ENCODE data around the gene ARHGAP28.

Gene ARHGAP28

DNA sequence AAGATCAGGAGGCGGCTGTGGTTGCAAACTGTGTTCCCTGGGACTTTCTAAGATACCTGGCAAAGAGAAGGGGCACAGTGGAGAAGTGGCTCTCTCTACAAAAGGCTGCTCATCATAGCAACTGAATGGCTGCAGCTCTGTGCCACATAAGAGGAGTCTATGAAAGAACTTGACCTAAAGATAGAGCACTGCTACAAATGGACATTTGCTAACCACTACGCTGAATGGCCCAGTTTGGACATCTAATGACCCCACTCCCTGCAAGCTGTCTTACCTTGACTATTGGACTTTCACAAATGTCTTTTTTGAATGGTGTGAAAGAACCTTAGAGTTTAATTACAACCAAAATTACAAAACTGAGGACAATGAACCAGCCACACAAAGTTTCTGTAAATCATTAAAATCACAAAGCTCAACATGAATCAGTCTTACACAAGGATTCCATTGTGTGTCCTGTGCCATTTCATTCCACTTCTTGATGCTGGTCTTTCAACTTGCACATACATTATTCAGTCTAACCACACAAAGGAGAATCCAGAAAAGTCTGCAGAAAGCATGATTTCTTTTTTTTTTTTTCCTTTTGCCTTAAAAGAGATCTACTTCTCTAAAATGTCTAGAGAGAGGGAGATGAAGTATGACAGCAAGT lies 234.1 kb downstream of the ARHGAP28 start:
- no peak for DNase-seq (ENCODE audit: low read depth)
- TF ChIP-seq, protein P1, sequence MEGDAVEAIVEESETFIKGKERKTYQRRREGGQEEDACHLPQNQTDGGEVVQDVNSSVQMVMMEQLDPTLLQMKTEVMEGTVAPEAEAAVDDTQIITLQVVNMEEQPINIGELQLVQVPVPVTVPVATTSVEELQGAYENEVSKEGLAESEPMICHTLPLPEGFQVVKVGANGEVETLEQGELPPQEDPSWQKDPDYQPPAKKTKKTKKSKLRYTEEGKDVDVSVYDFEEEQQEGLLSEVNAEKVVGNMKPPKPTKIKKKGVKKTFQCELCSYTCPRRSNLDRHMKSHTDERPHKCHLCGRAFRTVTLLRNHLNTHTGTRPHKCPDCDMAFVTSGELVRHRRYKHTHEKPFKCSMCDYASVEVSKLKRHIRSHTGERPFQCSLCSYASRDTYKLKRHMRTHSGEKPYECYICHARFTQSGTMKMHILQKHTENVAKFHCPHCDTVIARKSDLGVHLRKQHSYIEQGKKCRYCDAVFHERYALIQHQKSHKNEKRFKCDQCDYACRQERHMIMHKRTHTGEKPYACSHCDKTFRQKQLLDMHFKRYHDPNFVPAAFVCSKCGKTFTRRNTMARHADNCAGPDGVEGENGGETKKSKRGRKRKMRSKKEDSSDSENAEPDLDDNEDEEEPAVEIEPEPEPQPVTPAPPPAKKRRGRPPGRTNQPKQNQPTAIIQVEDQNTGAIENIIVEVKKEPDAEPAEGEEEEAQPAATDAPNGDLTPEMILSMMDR (IDR thresholded peaks at IDR 0.05; ENCODE audit: low read length, missing control alignments) = no peak
- no peak overlapping the region for H3K4me3 ChIP-seq (replicated peaks; ENCODE audit: low read depth, low read length)
